Effector CD8-positive, alpha-beta T cell (primary cell): ENCODE measurements around the gene PPP2R2C.

ENCODE experiments used
- DNase-seq: peaks from one replicate; lab custom pipeline; 2025; lab: John Stamatoyannopoulos, UW

PPP2R2C gene

DNA sequence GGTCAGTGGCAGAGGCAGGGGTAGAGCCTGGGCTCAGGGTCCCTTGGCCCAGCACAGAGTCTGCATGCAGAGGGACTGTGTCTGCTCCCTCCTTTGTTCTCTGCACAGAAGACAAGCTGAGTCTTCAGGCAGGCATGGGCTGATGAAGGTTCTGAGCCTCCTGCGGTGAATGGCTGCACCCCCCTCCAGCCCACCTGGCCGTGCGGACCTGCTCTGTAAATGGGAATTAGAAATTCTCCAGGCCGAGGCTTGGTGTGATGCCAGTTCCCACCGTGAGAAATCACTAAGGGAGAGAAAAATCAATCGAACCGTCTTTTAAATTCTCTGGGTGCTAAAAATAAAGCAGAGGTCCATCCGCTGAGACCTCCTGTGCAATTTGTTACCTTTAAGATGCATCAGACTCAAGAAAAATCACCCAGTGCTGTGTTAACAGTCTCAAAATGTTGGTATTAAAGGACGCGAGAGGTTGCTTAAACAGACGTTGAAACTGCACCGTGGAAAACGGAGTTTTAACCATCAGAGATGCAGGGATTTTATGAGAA is 106.8 kb downstream of the PPP2R2C start:
- DNase-seq, result no peak

DNA sequence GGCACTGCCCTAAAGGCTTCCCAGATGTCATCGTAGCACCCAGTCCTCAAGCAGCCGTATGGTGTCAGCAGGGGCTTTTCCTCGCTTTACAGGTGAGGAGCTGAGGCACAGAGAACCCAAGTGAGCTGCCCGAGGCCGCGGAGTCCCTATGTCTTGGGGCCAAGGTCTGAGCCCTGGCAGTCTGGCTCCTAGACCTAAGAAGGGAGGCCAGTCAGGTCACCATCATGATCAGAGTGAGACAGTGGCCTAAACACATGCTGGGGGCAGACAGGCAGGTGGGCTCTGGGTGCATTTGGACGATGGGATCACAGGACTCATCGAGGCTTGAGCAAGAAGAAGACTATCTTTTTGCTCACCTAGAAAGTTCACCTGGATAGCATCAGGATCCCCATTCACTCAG is 107.8 kb downstream of the PPP2R2C start:
- no peak for DNase-seq

DNA sequence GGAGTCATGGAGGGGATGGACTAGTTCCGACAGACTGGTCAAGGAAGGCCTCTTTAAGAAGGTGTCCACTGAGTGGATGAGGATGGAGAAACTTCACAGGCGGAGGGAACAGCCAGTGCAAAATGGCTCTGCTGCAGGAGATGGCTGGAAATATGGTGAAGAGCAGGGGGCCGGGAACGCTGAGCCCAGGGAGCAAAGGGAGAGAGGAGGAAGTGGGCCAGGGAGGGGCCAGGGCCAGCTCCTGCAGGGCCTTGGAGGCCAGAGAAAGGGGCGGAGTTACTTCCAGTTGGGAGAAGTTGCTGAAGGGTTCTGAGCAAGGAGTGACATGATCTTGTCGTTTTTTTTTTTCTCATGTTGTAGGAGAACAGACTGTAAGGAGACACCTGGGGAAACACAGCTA is 108.3 kb downstream of the PPP2R2C start:
- no peak for DNase-seq

DNA sequence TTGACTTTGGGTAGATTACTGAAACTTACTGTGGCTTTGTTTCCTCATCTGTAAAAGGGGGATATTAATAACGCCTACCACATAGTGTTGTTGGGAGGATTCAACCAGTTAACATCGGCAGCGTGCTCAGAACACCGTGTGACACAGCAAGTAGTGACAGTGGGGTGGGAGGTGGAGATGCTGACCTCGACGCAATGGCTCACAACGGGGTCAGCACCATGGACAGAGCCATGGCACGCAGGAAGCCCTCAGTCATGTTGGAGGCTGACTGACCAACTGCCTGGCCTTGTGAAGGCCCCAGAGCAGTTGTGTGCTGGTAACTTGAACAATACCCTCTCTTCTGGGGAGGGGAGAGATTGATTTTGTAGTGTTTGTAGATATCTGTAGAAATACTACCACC is 109.5 kb downstream of the PPP2R2C start:
- no peak for DNase-seq

DNA sequence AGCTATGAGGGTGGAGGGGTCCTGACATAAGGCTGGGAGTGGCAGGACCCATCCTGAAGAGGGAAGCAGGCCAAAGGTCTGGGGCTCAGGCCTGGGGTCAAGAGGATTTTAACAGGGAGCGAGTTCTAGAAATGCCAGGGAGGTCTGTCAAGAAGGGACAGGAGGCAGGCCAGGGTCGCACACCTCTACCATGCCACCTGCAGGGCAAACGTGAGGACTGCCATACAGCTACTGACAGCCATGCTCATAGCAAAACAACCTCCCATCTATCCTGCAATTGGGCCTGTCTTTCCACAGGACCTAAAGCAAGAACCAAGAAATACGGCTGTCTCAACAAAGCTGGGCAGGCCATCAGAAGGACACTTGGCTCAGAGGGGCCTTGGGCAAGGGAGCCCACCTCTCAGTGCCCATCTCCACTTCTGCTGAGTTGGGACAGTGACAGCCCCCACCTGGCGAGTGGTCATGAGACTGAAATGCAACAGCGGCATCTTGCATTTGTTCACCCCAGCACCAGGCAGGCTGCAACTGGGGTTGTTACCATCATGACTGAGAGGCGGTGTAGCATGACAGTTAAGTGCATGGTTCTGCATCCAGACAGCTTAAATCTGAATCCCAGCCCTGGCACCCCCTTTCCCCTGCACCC is 110.0 kb downstream of the PPP2R2C start:
- DNase-seq, result no peak

DNA sequence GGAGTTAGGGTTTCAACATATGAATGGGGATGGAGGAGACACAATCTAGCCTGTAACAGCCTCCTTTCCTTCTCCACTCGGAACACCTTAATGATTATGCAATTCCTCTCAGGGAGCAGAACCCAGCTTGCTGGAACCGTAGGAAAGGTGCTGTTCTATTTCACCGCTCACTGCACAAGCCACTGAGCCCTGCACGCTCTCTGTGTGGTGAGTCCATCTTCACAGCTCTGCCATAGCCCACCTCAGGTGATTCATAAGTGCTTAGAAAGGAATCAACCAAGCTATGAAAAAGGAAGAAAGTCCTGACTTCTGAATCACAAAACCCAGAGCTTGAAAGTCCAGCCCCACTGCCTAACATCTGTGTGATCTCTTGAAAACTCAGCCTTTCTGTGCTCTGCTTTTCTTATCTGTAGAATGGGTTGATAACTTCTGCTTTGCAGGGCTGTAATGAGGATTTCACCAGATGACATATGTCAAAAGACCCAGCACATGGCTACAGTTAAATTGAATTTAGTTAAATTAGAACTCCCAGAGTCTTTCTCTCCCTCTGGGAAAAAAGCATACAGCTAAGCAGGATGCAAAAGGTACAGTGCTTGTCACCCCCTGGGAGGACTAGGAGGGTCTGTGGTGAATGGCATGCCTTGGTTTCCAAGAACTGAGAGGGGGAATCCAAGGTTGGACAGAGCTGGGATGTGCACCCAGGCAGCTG is 111.2 kb downstream of the PPP2R2C start:
- DNase-seq, result no peak

DNA sequence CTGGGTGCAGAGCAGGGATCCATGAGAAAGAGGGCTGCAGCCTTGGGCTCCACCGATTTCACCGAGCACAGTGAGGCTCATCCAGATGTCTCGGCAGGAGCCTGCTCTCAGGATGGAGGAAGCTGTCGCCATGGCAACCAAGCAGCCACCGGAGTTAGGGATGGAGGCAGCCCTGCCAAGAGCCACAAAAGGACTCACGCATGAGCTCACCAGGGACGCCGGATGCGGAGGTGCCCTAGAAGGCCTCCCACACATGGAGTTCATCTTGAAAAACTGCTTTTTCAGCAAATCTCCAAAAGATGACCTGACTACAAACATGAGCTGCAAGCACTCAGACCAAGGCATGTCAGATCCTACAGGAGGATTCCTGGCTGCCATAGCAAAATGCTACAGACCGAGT is 112.0 kb downstream of the PPP2R2C start:
- DNase-seq, result no peak

DNA sequence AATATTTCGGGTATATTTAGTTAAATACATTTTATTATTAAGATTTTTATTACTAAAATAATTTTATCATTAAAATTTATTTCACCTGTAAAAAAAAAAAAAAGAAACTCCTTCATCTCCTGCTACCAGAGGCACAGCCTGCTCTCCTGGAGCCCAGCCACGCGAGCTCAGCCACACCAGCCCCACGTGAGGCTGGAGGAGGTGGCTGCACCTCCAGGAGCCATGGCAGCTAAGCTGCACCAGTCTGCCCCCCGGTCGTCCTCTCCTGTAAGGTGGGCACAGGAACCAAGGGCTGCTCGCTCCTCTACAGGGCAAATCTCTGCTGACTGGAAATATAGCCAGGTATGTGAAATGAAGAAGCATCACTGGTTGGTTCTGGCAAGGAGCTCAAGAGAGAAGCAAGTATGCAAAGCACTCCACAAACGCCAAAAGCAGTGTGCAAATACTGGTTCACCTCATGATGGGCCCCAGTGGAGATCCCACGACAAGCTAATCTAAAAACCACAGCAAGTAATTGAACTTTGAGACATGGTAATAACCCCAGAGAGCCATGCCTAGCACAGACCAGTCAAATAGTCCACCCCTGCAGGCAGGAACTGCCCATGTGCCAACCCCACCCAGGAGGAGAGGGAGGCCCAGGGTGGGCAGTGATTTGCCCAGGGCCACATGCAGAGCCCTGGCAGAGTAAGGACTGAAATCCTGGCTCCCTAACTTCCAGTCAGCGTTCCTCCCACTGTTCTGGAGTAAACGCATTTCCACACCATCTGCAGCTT is 112.7 kb downstream of the PPP2R2C start:
- DNase-seq, result no peak

DNA sequence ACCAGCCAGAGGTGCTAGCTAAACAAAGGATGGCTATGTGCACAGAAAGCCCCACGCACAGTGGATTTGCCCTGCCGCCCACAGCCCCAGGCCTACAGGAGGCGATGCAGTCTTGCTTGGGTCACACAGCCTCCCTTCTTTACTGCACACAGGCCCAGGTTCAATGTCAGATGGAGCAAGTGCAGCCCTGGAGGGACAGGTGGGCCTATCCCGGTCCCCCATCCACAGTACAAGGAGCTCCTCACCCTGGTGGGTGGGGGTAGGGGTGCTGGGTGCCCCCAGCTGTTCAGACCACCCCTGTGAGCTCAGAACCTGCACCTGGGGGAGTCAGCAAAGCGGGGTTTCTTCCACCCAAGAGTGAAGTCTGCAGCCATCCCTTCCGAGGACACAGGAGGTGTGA is 114.9 kb downstream of the PPP2R2C start:
- no peak for DNase-seq

DNA sequence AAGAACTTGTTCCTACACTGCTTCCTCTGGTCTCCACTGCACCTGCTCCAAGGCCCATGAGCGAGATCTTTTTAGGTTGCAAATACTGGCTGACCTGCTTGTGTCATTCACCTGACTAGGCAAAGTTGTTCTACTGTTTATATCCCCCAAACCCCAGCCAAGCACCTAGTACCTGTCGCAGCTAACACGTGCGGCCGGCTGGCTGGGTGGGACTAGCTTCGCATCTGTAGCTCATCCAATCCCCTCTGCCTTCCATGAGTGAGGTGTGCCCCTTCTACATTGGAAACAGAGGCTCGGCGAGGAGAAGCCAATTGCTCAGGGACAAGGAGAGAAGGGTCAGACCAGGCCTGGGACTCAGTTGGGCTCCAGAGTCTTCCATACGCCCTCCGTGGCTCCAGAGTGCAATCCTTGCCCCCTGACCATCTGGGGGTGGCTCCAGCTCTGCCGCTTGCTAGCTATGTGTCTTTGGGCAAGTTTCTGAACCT is 116.3 kb downstream of the PPP2R2C start:
- DNase-seq, result no peak

DNA sequence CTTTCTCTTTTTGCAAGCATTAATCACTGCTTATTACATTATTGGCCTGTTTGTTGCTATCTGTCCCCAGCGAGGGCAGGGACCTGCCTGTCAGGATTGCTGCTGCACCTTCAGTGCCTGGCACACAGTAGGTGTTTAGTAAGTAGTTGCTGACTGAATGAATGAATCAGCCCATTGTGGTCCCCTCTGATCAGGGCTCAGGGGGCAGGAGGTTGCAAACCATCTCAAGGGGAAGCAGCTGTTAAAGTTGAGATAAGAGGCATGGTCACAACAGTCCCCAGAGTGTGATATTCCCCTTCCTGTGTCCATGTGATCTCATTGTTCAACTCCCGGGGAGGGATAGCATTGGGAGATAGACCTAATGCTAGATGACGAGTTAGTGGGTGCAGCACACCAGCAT is 117.4 kb downstream of the PPP2R2C start:
- DNase-seq, result no peak

DNA sequence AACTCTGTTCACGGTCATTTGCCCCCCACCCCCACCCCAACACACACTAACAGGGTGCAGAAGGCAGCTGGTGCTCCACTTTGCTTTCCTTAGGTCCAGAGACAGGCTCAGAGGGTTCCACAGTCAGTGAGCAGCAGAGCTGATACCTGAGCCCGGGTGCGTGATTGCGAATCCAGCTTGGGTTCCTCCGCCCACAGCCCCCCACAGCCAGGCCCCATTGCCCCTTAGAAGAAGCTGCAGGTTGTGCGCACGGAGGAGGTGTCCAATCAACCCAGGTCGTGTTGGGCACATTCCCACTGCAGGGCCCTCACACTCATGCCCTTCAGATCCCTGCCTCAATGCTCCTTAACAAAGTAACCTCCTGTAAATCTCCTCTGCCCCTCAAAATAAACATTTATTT is 117.8 kb downstream of the PPP2R2C start:
- DNase-seq, result no peak

DNA sequence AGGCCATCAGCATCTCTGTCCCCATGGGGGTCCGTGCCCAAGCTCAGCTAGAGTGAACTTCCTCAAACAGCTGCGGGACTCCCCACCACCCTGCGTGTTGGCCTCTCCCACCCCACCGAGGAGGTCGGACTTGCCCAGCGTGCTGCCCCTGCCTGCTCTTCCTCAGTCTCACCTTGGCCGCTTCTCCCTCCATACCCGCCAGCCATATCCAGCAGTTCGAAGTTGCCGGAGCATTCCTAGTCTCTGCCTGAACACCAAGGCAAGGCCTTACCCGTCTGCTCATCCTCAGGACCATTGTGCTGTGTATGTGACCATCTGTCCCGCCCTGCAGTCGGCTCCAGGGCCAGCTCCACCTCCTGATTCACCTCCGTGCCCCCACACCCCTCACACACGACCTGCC is 118.3 kb downstream of the PPP2R2C start:
- DNase-seq, result no peak

DNA sequence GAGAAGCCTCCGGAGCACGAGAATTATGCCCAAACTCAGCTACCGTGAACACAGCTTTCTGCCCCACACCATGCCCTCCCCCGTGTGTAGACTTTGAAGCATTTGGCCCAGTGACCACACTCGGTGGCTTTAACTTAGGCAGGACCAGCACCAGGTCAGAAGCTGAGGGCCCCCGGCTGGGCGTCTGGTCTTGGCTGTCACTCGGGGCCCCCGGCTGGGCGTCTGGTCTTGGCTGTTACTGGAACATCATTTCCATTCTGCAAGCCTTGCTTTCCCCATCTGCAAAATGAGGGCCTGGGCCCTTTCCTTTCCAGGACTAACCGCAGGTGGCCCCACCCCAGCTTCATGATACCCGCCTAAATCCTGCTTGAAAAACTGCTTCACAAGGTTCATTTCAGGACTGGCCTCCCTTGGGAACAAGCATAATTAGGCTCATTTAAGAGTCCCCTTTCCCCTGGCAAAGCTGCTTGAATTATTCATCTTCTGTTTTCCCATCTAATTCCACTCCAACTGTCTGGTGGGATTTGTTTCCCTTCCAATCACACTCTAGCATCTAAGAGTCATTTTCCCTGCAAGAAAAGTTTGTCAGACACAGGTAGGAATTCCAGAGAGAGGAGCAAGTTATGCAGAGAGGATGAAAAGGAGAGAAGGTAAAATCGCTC is 120.3 kb downstream of the PPP2R2C start:
- DNase-seq, result no peak

DNA sequence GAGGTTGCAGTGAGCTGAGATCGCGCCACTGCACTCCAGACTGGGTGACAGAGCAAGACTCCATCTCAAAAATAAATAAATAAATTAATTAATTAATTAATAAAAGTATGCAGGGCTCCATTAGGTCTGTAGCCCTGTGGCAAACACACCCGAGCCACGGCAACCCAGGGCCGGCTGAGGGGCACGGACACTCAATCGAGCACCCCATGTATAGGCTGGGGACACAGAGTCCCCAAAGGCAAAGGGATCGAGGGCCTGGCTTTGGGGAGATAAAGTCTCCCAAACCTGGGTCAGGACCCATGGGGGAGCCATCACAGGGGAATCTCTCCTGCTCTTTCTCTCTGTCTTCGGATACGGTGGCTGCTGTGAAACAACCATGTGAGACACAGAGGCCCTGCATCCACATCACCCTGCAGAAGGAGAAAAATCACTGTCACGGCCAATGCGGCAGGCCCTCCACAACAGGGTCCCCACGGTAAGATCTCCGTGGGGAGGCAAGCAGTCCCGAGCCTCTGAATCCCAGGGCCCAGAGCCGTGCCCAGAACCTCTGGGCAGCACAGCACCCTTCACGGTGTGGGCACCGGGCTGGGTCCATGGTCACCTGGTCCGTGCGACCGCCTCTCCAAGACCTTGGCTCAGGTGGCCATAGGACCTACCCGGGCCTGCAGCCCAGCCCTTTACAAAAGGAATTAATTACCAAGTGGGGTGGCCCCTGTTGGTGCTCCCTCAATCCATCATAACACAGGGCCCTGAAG is 121.0 kb downstream of the PPP2R2C start:
- DNase-seq, result no peak

DNA sequence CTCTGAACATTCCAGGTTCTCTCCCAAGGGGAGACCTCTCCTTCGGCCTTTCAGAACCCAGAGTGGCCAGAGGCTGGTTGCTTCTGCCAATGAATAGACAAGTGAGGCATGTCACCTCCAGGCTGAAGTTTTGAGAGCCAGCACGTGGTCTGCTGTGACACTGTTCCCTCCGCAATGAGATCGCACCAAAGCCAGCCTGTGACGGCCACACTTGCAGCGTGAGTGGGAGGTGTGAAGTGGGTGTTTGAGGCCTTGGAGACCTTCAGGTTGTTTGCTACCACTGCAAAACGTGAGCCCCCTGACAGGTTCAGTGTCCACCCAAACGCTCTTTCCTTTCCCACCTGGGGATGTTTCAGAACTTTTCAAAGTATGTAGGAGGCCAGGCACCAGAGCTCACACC is 121.8 kb downstream of the PPP2R2C start:
- DNase-seq, result no peak

DNA sequence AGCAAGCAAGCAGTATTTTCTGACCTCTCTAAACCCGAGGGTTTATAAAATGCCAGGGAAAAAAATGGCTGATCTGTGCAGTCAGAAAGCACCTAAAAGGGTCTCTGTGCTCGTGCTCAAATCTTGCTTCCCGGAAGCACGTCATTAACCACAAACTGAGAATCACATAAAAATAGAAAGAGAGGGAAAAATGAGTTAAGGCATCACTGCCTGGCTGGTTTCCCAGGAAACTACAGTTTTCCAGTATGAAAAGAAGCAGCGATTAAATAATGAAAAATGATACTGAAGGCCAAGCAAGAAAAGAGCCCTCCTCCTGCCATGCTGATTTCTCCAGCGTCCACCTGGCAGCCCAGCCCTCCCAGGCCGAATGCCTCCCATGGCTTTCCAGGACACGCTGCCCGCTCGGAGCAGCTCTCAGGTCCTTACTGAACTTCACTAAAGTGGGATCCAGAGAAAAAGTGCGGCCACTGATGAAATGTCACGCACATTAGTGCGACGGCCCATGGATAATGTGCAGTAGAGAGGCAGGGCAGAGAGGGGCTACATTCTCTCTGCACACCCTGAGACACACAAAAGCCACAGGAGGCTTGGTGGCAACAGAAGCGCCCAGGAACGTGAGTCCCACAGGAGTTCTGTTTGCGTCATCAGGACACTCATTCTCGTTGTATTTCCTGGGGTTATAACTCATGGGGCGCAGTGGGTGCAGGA is 122.4 kb downstream of the PPP2R2C start:
- DNase-seq, result no peak

DNA sequence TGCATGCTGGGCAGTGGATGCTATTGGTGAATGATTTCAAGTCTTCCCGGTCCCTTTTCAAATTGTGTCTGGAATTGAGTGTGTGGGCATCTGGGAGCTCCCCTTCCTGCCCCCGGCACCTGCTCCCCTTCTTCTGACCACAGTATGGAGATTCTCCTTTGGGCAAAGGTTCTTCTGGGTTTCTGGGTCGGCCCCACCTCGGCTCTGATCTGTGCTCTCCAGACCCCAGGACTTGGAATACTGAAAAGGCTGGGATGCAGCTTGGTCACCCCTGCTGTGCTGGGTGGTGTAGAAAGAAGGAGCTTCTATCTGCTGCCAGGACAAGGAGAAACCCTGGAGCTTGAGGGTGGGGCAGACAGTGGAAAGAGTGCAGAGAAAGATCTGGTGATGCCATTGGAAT is 124.0 kb downstream of the PPP2R2C start:
- no peak for DNase-seq

DNA sequence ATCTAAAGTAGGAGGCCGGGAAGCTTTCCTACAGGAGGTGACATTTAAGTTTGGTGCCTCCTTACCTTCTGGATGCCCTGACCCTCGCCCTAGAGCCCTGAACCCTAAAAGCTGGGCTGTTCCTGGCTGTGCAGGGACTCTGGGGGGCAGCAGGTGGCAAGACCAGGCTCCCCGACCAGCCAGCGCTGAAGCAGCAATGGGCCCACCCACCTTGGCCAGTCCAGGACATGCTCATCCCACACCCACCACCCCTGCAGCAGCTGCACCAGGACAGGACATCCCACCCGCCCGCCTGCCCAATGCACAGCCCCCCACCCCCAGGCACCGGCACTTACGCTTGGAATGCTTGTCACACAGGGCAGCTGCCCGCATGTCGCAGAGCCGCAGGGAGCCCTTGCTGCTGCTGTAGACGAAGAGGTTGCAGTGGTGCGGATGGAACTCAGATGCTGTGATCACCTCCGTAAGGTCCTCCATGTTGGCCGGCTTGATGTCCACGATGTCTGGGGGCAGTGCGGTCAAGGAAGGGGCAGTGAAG is 124.8 kb downstream of the PPP2R2C start:
- no peak for DNase-seq

DNA sequence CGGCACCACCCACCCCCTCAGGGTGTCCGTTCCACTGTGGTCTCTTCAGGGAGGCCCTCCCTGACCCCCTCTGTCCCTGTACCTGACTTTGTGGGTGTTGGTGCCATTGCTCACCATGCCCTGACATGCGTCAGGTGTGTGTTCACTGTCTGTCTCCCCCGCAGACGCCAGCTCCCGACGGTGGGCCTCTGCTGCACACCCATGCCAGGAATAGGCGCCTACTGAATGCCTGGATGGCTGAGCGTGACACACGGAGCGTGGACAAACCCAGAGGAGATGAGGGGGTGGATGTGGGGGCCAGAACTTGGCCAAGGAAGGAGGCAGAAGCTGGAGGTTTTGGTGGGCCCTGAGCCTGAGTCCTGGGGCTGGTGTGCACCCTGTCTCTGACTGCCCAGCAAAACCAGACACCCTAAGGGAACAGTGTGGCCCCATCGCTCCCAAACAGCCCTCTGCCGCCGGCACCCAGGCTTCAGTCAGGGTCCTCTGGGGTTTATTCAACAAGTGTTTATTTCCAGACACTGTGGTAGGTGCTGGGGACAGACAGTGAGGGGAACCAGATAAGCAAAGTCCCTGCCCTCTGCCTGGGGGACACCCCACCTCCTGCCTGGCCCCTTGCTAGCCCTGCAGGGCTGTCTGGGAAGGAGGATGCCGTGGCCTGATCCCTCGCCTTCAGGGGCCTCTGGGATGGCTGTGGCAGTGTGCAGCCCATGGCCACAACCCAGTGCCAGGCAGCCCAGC is 125.9 kb downstream of the PPP2R2C start:
- no peak for DNase-seq
